OCI-LY1 (cell line): ENCODE measurements around the gene ARHGEF10L.

Experiments used
- H2AFZ ChIP-seq: fragments of 200-600 bp; sonication (generic), shearing (Covaris generic); 2 replicates; pipeline ENCODE4 v1.6.0; 2014; ENCODE audit warnings: antibody characterized with exemption, mild to moderate bottlenecking, low read length
- H3F3A ChIP-seq: fragments of 200-600 bp; sonication (generic), shearing (Covaris generic); 2 replicates; pipeline ENCODE4 v1.6.0; 2014; ENCODE audit warnings: mild to moderate bottlenecking, antibody characterized with exemption, low read length, moderate library complexity; ENCODE audit not compliant: insufficient read depth
- H3K27ac ChIP-seq: fragments of 200-600 bp; sonication (generic); 2 replicates; pipeline ENCODE4 v1.5.1; 2014; ENCODE audit warnings: low read length, mixed run types, mild to moderate bottlenecking, low read depth; ENCODE audit not compliant: poor library complexity, severe bottlenecking
- H3K27me3 ChIP-seq: fragments of 200-600 bp; sonication (generic); 2 replicates; pipeline ENCODE4 v1.6.0; 2014; ENCODE audit warnings: antibody characterized with exemption, mild to moderate bottlenecking, low read length, moderate library complexity; ENCODE audit not compliant: insufficient read depth
- H3K36me3 ChIP-seq: fragments of 200-600 bp; sonication (generic); 2 replicates; pipeline ENCODE4 v1.6.1; 2014; ENCODE audit warnings: mild to moderate bottlenecking, antibody characterized with exemption, low read length, moderate library complexity, mixed read lengths; ENCODE audit not compliant: insufficient read depth
- H3K4me1 ChIP-seq: fragments of 200-600 bp; sonication (generic); 2 replicates; pipeline ENCODE4 v1.5.1; 2014; ENCODE audit warnings: mild to moderate bottlenecking, low read length, moderate library complexity; ENCODE audit not compliant: insufficient read depth, severe bottlenecking
- H3K4me2 ChIP-seq: fragments of 200-600 bp; sonication (generic), shearing (Covaris generic); 2 replicates; pipeline ENCODE4 v1.6.1; 2014; ENCODE audit warnings: low read length
- H3K4me3 ChIP-seq: fragments of 200-600 bp; sonication (generic); 2 replicates; pipeline ENCODE4 v1.5.1; 2014; ENCODE audit warnings: low read length, low read depth, mild to moderate bottlenecking, mixed read lengths; ENCODE audit not compliant: poor library complexity, severe bottlenecking
- H3K79me2 ChIP-seq: fragments of 200-600 bp; shearing (Covaris generic); 2 replicates; pipeline ENCODE4 v1.6.1; 2016; ENCODE audit warnings: mixed run types, low read length, mixed read lengths; ENCODE audit not compliant: insufficient read depth
- H3K9ac ChIP-seq: fragments of 200-600 bp; sonication (generic), shearing (Covaris generic); 2 replicates; pipeline ENCODE4 v1.6.1; 2014; ENCODE audit warnings: mild to moderate bottlenecking, low read length, mixed read lengths
- H3K9me2 ChIP-seq: fragments of 200-600 bp; sonication (generic), shearing (Covaris generic); 2 replicates; pipeline ENCODE4 v1.6.1; 2014; ENCODE audit warnings: low read depth, mild to moderate bottlenecking, low read length, mixed read lengths
- H3K9me3 ChIP-seq: fragments of 200-600 bp; shearing (Covaris generic); 2 replicates; pipeline ENCODE4 v1.6.1; 2014; ENCODE audit warnings: low read length, mixed read lengths
- H4K20me1 ChIP-seq: fragments of 200-600 bp; sonication (generic), shearing (Covaris generic); 2 replicates; pipeline ENCODE4 v1.6.0; 2016; ENCODE audit warnings: mild to moderate bottlenecking, low read length; ENCODE audit not compliant: insufficient read depth
- CTCF ChIP-seq: fragments of 200-600 bp; sonication (generic), shearing (Covaris generic); IDR thresholded peaks from 2 replicates; pipeline ENCODE4 v1.5.1; 2017; ENCODE audit warnings: mild to moderate bottlenecking, antibody characterized with exemption, low read length, moderate library complexity, mixed read lengths
- EZH2 ChIP-seq: fragments of 200-600 bp; sonication (generic), shearing (Covaris generic); IDR thresholded peaks from 2 replicates; pipeline ENCODE4 v1.8.0; 2017; ENCODE audit warnings: borderline replicate concordance, mixed run types, mild to moderate bottlenecking, antibody characterized with exemption, low read length, moderate library complexity, mixed read lengths

The ARHGEF10L gene

GRCh38 chr1:17618558-17619247 is 79.2 kb downstream of the ARHGEF10L start:
- no peaks in the 10 kb centered on the region for H3K9me3 ChIP-seq
- TF ChIP-seq EZH2 (no peak), CTCF (no peak)
- no peaks in the 10 kb centered on the region for H4K20me1 ChIP-seq
- H3K79me2 ChIP-seq = no peaks in the 10 kb centered on the region
- no peaks in the 10 kb centered on the region for H3K4me1 ChIP-seq
- no peak overlapping the region for H2AFZ ChIP-seq
- H3K4me3 ChIP-seq = no peak overlapping the region
- no peak overlapping the region for H3K9ac ChIP-seq
- H3K4me2 ChIP-seq = no peak overlapping the region
- no peaks in the 10 kb centered on the region for H3K36me3 ChIP-seq
- H3K27ac ChIP-seq = no peak overlapping the region
- H3F3A ChIP-seq = no peaks in the 10 kb centered on the region
- H3K27me3 ChIP-seq = no peaks in the 10 kb centered on the region
- H3K9me2 ChIP-seq = no peaks in the 10 kb centered on the region

- Histone ChIP-seq H3F3A (no peaks in the 10 kb centered on the region), H3K9ac (no peak overlapping the region), H3K36me3 (no peaks in the 10 kb centered on the region), H3K27me3 (no peaks in the 10 kb centered on the region), H3K4me2 (no peak overlapping the region), H3K9me2 (no peaks in the 10 kb centered on the region), H3K79me2 (no peaks in the 10 kb centered on the region), H2AFZ (no peak overlapping the region), H3K4me1 (no peaks in the 10 kb centered on the region), H4K20me1 (no peaks in the 10 kb centered on the region), H3K27ac (no peak overlapping the region), H3K4me3 (no peak overlapping the region), H3K9me3 (no peaks in the 10 kb centered on the region)
- TF ChIP-seq EZH2 (no peak), CTCF (no peak)
These were observed 81.0 kb downstream of the ARHGEF10L start for GRCh38 chr1:17620448-17620847.

GRCh38 chr1:17621691-17622090 is 82.2 kb downstream of the ARHGEF10L start:
- Histone ChIP-seq H4K20me1 (no peaks in the 10 kb centered on the region), H3K27ac (no peak overlapping the region), H3K9ac (no peak overlapping the region), H3K4me1 (no peaks in the 10 kb centered on the region), H3K9me3 (no peaks in the 10 kb centered on the region), H3K79me2 (no peaks in the 10 kb centered on the region), H3K4me2 (no peak overlapping the region), H3K36me3 (no peaks in the 10 kb centered on the region), H3K27me3 (no peaks in the 10 kb centered on the region), H2AFZ (no peak overlapping the region), H3F3A (no peaks in the 10 kb centered on the region), H3K4me3 (no peak overlapping the region), H3K9me2 (no peaks in the 10 kb centered on the region)
- TF ChIP-seq EZH2 (no peak), CTCF (no peak)
